Prostate gland (tissue), 2 donors: Measurements from ENCODE around the gene DMD. TPM values are rescaled to one million over a fixed set of nuclear protein-coding genes. Genes with fewer than 3 reads are reported as not detected.

Source experiments
- DNase-seq: peaks from one replicate; pipeline ENCODE4 v3.0.0-alpha.2; 2019; ENCODE audit warnings: low spot score
- H3K27ac ChIP-seq, 2 donors: fragments of 200-600 bp; sonication (generic); 2 replicates each; pipeline ENCODE4 v1.5.1; 2017 to 2019
- H3K27me3 ChIP-seq: fragments of 200-600 bp; sonication (generic); replicated peaks from 2 replicates; pipeline ENCODE4 v1.5.1; 2019; ENCODE audit not compliant: insufficient read depth
- H3K36me3 ChIP-seq, 2 donors: fragments of 200-600 bp; sonication (generic); 1 replicate in 1 of 2; 2 replicates in 1 of 2; pipeline versions ENCODE4 v1.5.1 to v1.8.1; 2017 to 2019
- H3K4me1 ChIP-seq: fragments of 200-600 bp; sonication (generic); replicated peaks from 2 replicates; pipeline ENCODE4 v1.5.1; 2019
- H3K4me3 ChIP-seq, 2 donors: fragments of 200-600 bp; sonication (generic); 2 replicates each; pipeline ENCODE4 v1.5.1; 2017 to 2019
- H3K9me3 ChIP-seq: fragments of 200-600 bp; sonication (generic); 2 replicates; pipeline ENCODE4 v1.5.1; 2017
- POLR2A ChIP-seq: fragments of 450-650 bp; IDR thresholded peaks from one replicate; pipeline ENCODE4 v1.6.1; 2016; ENCODE audit warnings: antibody characterized with exemption, mild to moderate bottlenecking
- POLR2AphosphoS5 ChIP-seq: sonication (generic); formaldehyde crosslinking; IDR thresholded peaks from one replicate; pipeline ENCODE4 v1.6.1; 2017; ENCODE audit warnings: antibody characterized with exemption
- WGBS: methylation state at CpG from one replicate; pipeline ENCODE4 v1.1.5; 2018; 5-methylcytosine and 5-hydroxymethylcytosine counted together
- intact Hi-C: fragments of 100-400 bp; cut with DNase I; formaldehyde crosslinking; loops from one replicate; pipeline ENCODE4 v1.14.2; 2022
- total RNA-seq, 2 donors: library from RNA; depleted of rRNA; stranded (reverse); fragments of >200 nt; gene quantifications; one replicate each; pipeline ENCODE4 v1.1.0, GENCODE V29; 2016
- TF ChIP-seq, protein P1 (sequence below), 4 experiments: fragments of 200-600 bp in 2 of 4; fragments of 450-650 bp in 2 of 4; sonication (generic) in 2 of 4; IDR thresholded peaks; 1 replicate in 3 of 4; 2 replicates in 1 of 4; pipeline ENCODE4 v1.5.1; 2016 to 2019; ENCODE audit warnings: antibody characterized with exemption in 4 of 4, mild to moderate bottlenecking in 2 of 4, moderate library complexity in 2 of 4

DMD gene
- total RNA-seq, 2 donors from 2014 or later = 17.6 to 34.8 TPM

DNA sequence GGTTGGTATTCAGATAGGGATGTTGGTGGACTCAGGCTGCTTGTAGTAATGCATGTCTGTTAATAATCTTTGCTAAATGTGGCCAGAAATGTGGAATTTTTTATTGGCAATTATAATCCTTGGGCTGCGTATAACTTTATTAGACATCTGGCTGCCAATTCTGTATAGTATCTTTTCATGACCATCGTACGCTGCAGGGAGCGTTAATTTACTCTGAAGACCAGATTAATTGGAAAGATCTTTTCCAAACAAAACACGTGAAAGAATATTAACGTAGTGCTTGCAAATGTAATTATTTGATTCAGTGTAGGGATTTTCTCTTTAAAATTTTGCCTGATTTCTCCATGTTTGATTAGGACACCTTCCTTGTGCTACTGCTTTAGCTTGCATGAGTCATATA, 2100.7 kb downstream of the DMD start:
- Histone ChIP-seq H3K36me3 (no peaks in the 10 kb centered on the region), H3K4me3 (no peak overlapping the region), H3K27ac (no peak overlapping the region), H3K27me3 (no peaks in the 10 kb centered on the region), H3K4me1 (no peaks in the 10 kb centered on the region), H3K9me3 (no peaks in the 10 kb centered on the region)
- 71% methylated on average over 6 of the region's 6 CpGs for WGBS
- intact Hi-C loops = no loop called here
- TF ChIP-seq POLR2AphosphoS5 (no peak), POLR2A (no peak)
- TF ChIP-seq, protein P1, sequence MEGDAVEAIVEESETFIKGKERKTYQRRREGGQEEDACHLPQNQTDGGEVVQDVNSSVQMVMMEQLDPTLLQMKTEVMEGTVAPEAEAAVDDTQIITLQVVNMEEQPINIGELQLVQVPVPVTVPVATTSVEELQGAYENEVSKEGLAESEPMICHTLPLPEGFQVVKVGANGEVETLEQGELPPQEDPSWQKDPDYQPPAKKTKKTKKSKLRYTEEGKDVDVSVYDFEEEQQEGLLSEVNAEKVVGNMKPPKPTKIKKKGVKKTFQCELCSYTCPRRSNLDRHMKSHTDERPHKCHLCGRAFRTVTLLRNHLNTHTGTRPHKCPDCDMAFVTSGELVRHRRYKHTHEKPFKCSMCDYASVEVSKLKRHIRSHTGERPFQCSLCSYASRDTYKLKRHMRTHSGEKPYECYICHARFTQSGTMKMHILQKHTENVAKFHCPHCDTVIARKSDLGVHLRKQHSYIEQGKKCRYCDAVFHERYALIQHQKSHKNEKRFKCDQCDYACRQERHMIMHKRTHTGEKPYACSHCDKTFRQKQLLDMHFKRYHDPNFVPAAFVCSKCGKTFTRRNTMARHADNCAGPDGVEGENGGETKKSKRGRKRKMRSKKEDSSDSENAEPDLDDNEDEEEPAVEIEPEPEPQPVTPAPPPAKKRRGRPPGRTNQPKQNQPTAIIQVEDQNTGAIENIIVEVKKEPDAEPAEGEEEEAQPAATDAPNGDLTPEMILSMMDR (IDR thresholded peaks at IDR 0.05) = no peak
- DNase-seq = no peak

DNA sequence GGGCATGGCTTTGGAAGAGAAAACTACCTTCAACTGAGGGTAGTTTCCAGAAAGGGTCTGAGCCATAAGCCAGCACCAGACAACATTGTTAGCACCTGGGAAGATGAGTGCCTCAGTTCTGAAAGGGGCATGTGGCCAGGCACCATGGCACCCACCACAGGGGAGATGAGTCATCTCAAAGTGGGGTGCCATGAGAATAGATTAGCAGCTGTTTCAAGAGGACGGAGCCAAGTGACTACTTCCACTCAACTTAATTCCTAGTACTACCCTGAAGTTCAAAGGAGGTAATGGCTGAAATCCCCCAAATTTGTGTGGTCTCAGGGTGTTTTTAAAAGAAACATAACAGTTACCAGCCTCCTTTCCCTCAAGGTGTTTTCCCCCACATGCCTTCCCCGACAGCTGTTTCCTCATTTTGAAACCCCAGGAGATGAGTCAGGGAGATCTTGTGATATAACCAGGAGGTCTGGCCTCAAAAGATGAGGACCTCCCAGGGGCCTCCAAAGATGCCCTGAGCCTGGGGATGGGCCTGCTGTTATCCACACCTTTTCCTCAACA, 2111.7 kb downstream of the DMD start:
- Histone ChIP-seq H3K36me3 (no peaks in the 10 kb centered on the region), H3K4me1 (no peaks in the 10 kb centered on the region), H3K27ac (no peak overlapping the region), H3K4me3 (no peak overlapping the region), H3K9me3 (no peaks in the 10 kb centered on the region), H3K27me3 (no peaks in the 10 kb centered on the region)
- TF ChIP-seq POLR2AphosphoS5 (no peak), POLR2A (no peak)
- TF ChIP-seq, protein P1 (IDR thresholded peaks at IDR 0.05) = no peak
- intact Hi-C loops = no loop called here
- no peak for DNase-seq
- WGBS = 55% methylated on average over 2 of the region's 2 CpGs

DNA sequence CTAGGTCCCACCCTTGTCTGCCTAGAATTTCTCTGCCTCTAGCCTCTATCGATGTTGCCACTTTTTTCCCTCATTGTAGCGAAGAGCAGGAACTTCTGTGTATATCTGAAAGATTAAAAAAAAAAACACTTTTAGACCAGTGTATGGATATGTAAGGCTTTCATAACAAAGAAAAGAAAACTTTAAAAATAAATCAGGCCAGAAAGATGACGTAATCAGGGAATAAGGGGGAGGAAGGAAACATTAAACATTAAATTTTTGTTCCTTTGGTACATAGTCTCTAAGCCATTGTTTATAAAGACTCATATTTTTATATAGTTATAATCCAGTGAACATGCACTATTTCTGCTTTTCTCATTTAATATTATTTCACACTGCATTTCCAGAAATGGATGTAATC, 2113.3 kb downstream of the DMD start:
- Histone ChIP-seq H3K27ac (no peak overlapping the region), H3K4me1 (no peaks in the 10 kb centered on the region), H3K36me3 (no peaks in the 10 kb centered on the region), H3K4me3 (no peak overlapping the region), H3K9me3 (no peaks in the 10 kb centered on the region), H3K27me3 (no peaks in the 10 kb centered on the region)
- intact Hi-C loops = no loop called here
- no peak for DNase-seq
- 71% methylated on average over 3 of the region's 3 CpGs for WGBS
- TF ChIP-seq, protein P1 (IDR thresholded peaks at IDR 0.05) = no peak
- TF ChIP-seq POLR2A (no peak), POLR2AphosphoS5 (no peak)

DNA sequence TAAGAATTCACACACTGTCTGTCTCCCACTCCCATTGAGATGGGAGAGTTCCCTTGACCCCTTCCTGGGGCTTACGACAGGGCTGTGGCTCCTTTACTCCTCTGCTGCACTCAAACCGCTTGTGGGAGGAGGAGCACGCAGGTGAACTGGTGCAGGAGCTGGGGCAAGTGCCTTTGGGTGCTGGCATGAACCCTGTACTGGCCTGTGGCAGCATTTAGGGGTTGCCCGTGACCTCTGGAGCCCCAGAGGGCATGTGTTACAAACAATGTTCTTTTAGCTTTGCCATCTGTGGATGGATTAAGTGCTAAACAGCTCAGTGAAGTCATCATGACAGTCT, 2117.7 kb downstream of the DMD start:
- TF ChIP-seq, protein P1 (IDR thresholded peaks at IDR 0.05) = no peak
- TF ChIP-seq POLR2A (no peak), POLR2AphosphoS5 (no peak)
- H3K4me3 ChIP-seq = no peak overlapping the region
- no peak for DNase-seq
- no peaks in the 10 kb centered on the region for H3K9me3 ChIP-seq
- H3K27ac ChIP-seq = no peak overlapping the region
- WGBS = 85% methylated on average over 4 of the region's 4 CpGs
- H3K4me1 ChIP-seq = no peaks in the 10 kb centered on the region
- H3K27me3 ChIP-seq = no peaks in the 10 kb centered on the region
- H3K36me3 ChIP-seq = no peaks in the 10 kb centered on the region
- intact Hi-C loops = no loop called here

DNA sequence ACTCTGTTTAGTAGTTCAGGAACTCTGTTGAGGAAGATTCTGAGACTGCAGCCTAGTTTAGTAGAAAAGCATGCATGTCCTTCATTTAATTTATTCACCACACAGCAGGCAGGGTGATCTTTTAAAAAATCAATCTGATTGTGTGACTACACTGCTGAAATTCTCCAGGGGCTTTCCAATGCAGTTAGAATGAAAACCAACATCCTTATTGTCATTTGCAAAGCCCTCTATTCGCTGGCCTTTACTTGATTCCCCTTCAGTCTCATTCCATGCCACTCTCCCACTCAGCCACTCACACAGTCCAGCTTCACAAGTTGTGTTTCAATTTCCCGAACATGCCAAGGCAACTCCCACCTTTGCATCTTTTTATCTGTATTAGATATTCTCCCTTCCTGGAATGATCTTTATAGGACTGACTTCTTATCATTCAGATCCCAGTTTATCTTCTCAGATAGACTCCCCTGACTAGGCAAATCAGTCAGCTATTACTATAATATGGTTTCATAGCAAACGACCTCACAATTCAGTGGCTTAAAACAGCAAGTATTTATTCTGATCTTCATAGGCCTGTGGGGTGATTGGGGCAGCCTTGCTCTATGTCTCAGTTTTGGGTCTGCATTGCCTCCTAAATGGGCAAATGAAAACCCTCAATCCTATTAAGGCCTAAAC, 2118.2 kb downstream of the DMD start:
- intact Hi-C loops = no loop called here
- no peak for TF ChIP-seq POLR2A
- TF ChIP-seq, protein P1 (IDR thresholded peaks at IDR 0.05) = no peak
- TF ChIP-seq POLR2AphosphoS5 = no peak
- Histone ChIP-seq H3K4me1 (no peaks in the 10 kb centered on the region), H3K27me3 (no peaks in the 10 kb centered on the region), H3K27ac (no peak overlapping the region), H3K36me3 (no peaks in the 10 kb centered on the region), H3K9me3 (no peaks in the 10 kb centered on the region), H3K4me3 (no peak overlapping the region)
- WGBS = 61% methylated on average over 3 of the region's 3 CpGs
- DNase-seq = no peak
